GM12892 (cell line): ENCODE data around the gene GLA.

ENCODE experiments used
- POLR2A ChIP-seq: IDR thresholded peaks from 2 replicates; pipeline ENCODE4 v1.6.1; 2011; ENCODE audit warnings: low read depth, low read length, control low read depth
- POLR2AphosphoS5 ChIP-seq: IDR thresholded peaks from 2 replicates; pipeline ENCODE4 v1.6.1; 2011; ENCODE audit warnings: low read depth, low read length, control low read depth

DNA sequence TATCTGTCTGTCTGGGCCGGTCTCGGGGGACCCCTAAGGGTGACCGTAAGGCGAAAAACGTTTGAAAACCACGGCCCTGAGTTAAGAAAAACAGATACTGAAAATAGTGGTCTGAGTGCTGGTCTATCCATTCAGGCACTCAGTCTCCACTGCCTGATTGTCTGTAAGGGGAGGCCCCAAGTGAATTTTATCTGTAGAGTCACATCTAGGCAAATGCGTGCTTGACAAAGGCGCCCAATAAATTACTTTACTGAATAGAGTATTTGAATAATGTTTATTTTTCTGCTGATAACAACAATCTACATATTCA lies 762 bp upstream of the GLA start:
- TF ChIP-seq POLR2A (peak; percentile 25; the same call in 1 of the 2 replicates), POLR2AphosphoS5 (no peak)
